Natural killer cell treated with Interleukin-12 subunit alpha and Interleukin-12 subunit beta and Interleukin-15 and Interleukin-18, amount 100 ng/mL, for 72 hours (primary cell): ENCODE measurements around the gene FATE1. TPM values are rescaled to one million over a fixed set of nuclear protein-coding genes. Genes with fewer than 3 reads are reported as not detected.

Experiments used
- ATAC-seq, 2 donors: fragments of 150-1000 bp; cut with Tn5 transposase in 1 of 2; sonication (Bioruptor Pico), chemical (Tn5 transposase) in 1 of 2; 2 replicates each; pipeline ENCODE4 v1.10.0; 2021
- DNase-seq: peaks from one replicate; pipeline ENCODE4 v3.0.0; 2022; ENCODE audit warnings: low spot score
- H3K27ac Mint-ChIP-seq, 2 donors: 1 replicate in 1 of 2; 2 replicates in 1 of 2; pipeline ENCODE4 v1.8.0; 2022; ENCODE audit warnings: mixed read lengths in 2 of 2, mild to moderate bottlenecking in 1 of 2, moderate library complexity in 1 of 2
- H3K27me3 Mint-ChIP-seq, 2 donors: 1 replicate in 1 of 2; 2 replicates in 1 of 2; pipeline ENCODE4 v1.8.0; 2022; ENCODE audit warnings: mixed read lengths in 2 of 2
- H3K36me3 Mint-ChIP-seq: one replicate; pipeline ENCODE4 v1.8.0; 2022; ENCODE audit warnings: mixed read lengths
- H3K4me1 Mint-ChIP-seq, 2 donors: 1 replicate in 1 of 2; 2 replicates in 1 of 2; pipeline ENCODE4 v1.8.0; 2022; ENCODE audit warnings: low read depth in 2 of 2, mixed read lengths in 2 of 2, mild to moderate bottlenecking in 1 of 2
- H3K4me3 Mint-ChIP-seq: one replicate; pipeline ENCODE4 v1.8.0; 2022; ENCODE audit warnings: mixed read lengths
- H3K9me3 Mint-ChIP-seq: 2 replicates; pipeline ENCODE4 v1.8.0; 2022; ENCODE audit warnings: mixed read lengths
- total RNA-seq, 2 donors: library from RNA; stranded (reverse); gene quantifications; one replicate each; pipeline ENCODE4 v1.2.3, GENCODE V29; 2022

Gene FATE1
- total RNA-seq, 2 donors from 2014 or later: not detected

GRCh38 chrX:151698485-151698884, 17.4 kb upstream of the FATE1 start:
- H3K27me3 Mint-ChIP-seq: peaks cover 3 to 16% of the 10 kb centered on the region in 2 donors
- H3K4me1 Mint-ChIP-seq: no peaks in the 10 kb centered on the region
- DNase-seq: no peak
- no peak overlapping the region for H3K4me3 Mint-ChIP-seq
- no peaks in the 10 kb centered on the region for H3K36me3 Mint-ChIP-seq
- ATAC-seq: no peak
- H3K27ac Mint-ChIP-seq: no peak overlapping the region
- no peaks in the 10 kb centered on the region for H3K9me3 Mint-ChIP-seq

GRCh38 chrX:151699746-151700145, 16.1 kb upstream of the FATE1 start:
- DNase-seq (no peak), ATAC-seq (no peak)
- Mint-ChIP-seq H3K27me3 (peaks cover 0 to 13% of the 10 kb centered on the region in 2 donors), H3K9me3 (no peaks in the 10 kb centered on the region), H3K27ac (no peak overlapping the region), H3K4me1 (no peaks in the 10 kb centered on the region), H3K4me3 (no peak overlapping the region), H3K36me3 (no peaks in the 10 kb centered on the region)

- Mint-ChIP-seq H3K9me3 (no peaks in the 10 kb centered on the region), H3K27ac (no peak overlapping the region), H3K4me3 (no peak overlapping the region), H3K36me3 (no peaks in the 10 kb centered on the region), H3K27me3 (peaks cover 0 to 15% of the 10 kb centered on the region in 2 donors), H3K4me1 (no peaks in the 10 kb centered on the region)
- ATAC-seq (no peak), DNase-seq (peak; percentile 38)
Measured at GRCh38 chrX:151700581-151700980, 15.3 kb upstream of the FATE1 start.

GRCh38 chrX:151701071-151701470, 14.8 kb upstream of the FATE1 start:
- Mint-ChIP-seq H3K27me3 (peaks cover 0 to 11% of the 10 kb centered on the region in 2 donors), H3K36me3 (no peaks in the 10 kb centered on the region), H3K4me3 (no peak overlapping the region)

GRCh38 chrX:151701531-151701930, 14.3 kb upstream of the FATE1 start:
- no peak overlapping the region for H3K27ac Mint-ChIP-seq
- ATAC-seq (no peak), DNase-seq (peak; percentile 5)
- no peak overlapping the region for H3K4me3 Mint-ChIP-seq
- no peaks in the 10 kb centered on the region for H3K9me3 Mint-ChIP-seq
- H3K4me1 Mint-ChIP-seq: no peaks in the 10 kb centered on the region
- peaks cover 0 to 8% of the 10 kb centered on the region in 2 donors for H3K27me3 Mint-ChIP-seq
- no peaks in the 10 kb centered on the region for H3K36me3 Mint-ChIP-seq

More at GRCh38 chrX:151701071-151701470, 14.8 kb upstream of the FATE1 start:
- ATAC-seq (no peak), DNase-seq (peak; percentile 12)
- H3K27ac Mint-ChIP-seq: no peak overlapping the region
- no peaks in the 10 kb centered on the region for H3K9me3 Mint-ChIP-seq
- no peaks in the 10 kb centered on the region for H3K4me1 Mint-ChIP-seq

- DNase-seq: peak; percentile 46
- no peak overlapping the region for H3K4me3 Mint-ChIP-seq
- peak in 1 of 2 donors; percentile 2 for ATAC-seq
- H3K27ac Mint-ChIP-seq: no peak overlapping the region
- H3K27me3 Mint-ChIP-seq: peaks cover 0 to 7% of the 10 kb centered on the region in 2 donors
- H3K36me3 Mint-ChIP-seq: no peaks in the 10 kb centered on the region
- no peaks in the 10 kb centered on the region for H3K4me1 Mint-ChIP-seq
- H3K9me3 Mint-ChIP-seq: no peaks in the 10 kb centered on the region
Measured at GRCh38 chrX:151702026-151702714, 13.7 kb upstream of the FATE1 start.

- Mint-ChIP-seq H3K4me1 (no peaks in the 10 kb centered on the region), H3K36me3 (no peaks in the 10 kb centered on the region), H3K4me3 (no peak overlapping the region), H3K27me3 (peaks cover 0 to 7% of the 10 kb centered on the region in 2 donors), H3K27ac (no peak overlapping the region), H3K9me3 (no peaks in the 10 kb centered on the region)
- ATAC-seq: no peak
- DNase-seq: peak; percentile 45
Measured at GRCh38 chrX:151702741-151703340, 13.0 kb upstream of the FATE1 start.

GRCh38 chrX:151703487-151703886, 12.3 kb upstream of the FATE1 start:
- Mint-ChIP-seq H3K4me1 (no peaks in the 10 kb centered on the region), H3K27ac (no peak overlapping the region), H3K9me3 (no peaks in the 10 kb centered on the region), H3K36me3 (no peaks in the 10 kb centered on the region), H3K4me3 (no peak overlapping the region), H3K27me3 (peaks cover 0 to 7% of the 10 kb centered on the region in 2 donors)
- ATAC-seq (no peak), DNase-seq (peak; percentile 25)

- DNase-seq (peak; percentile 37), ATAC-seq (no peak)
- no peak overlapping the region for H3K27ac Mint-ChIP-seq
- H3K4me3 Mint-ChIP-seq: no peak overlapping the region
- peaks cover 0 to 7% of the 10 kb centered on the region in 2 donors for H3K27me3 Mint-ChIP-seq
- no peaks in the 10 kb centered on the region for H3K4me1 Mint-ChIP-seq
- no peaks in the 10 kb centered on the region for H3K36me3 Mint-ChIP-seq
- H3K9me3 Mint-ChIP-seq: no peaks in the 10 kb centered on the region
Measured at GRCh38 chrX:151704041-151704663, 11.7 kb upstream of the FATE1 start.

GRCh38 chrX:151708821-151709220, 7.0 kb upstream of the FATE1 start:
- Mint-ChIP-seq H3K27ac (no peak overlapping the region), H3K4me3 (no peak overlapping the region), H3K36me3 (no peaks in the 10 kb centered on the region), H3K27me3 (peaks cover 0 to 4% of the 10 kb centered on the region in 2 donors), H3K9me3 (no peaks in the 10 kb centered on the region), H3K4me1 (no peaks in the 10 kb centered on the region)
- ATAC-seq (no peak), DNase-seq (no peak)

GRCh38 chrX:151710457-151710856, 5.4 kb upstream of the FATE1 start:
- Mint-ChIP-seq H3K9me3 (no peaks in the 10 kb centered on the region), H3K4me1 (no peaks in the 10 kb centered on the region), H3K4me3 (no peak overlapping the region), H3K36me3 (no peaks in the 10 kb centered on the region), H3K27ac (no peak overlapping the region), H3K27me3 (peaks cover 0 to under 1% of the 10 kb centered on the region in 2 donors)
- ATAC-seq (no peak), DNase-seq (peak; percentile 8)

GRCh38 chrX:151711154-151711553, 4.7 kb upstream of the FATE1 start:
- Mint-ChIP-seq H3K27me3 (peaks cover 0 to 3% of the 10 kb centered on the region in 2 donors), H3K9me3 (no peaks in the 10 kb centered on the region), H3K27ac (no peak overlapping the region), H3K4me3 (no peak overlapping the region), H3K36me3 (no peaks in the 10 kb centered on the region), H3K4me1 (no peaks in the 10 kb centered on the region)
- ATAC-seq: peak in 1 of 2 donors; percentile 26
- no peak for DNase-seq

- Mint-ChIP-seq H3K4me1 (no peaks in the 10 kb centered on the region), H3K27me3 (peaks cover 4 to 7% of the 10 kb centered on the region in 2 donors), H3K36me3 (no peaks in the 10 kb centered on the region), H3K4me3 (no peak overlapping the region), H3K27ac (no peak overlapping the region), H3K9me3 (no peaks in the 10 kb centered on the region)
- DNase-seq (no peak), ATAC-seq (no peak)
Measured at GRCh38 chrX:151711787-151712186, 4.0 kb upstream of the FATE1 start.

GRCh38 chrX:151712253-151712652, 3.6 kb upstream of the FATE1 start:
- Mint-ChIP-seq H3K27ac (no peak overlapping the region), H3K27me3 (peaks cover 8 to 9% of the 10 kb centered on the region in 2 donors), H3K4me1 (no peaks in the 10 kb centered on the region), H3K36me3 (no peaks in the 10 kb centered on the region), H3K4me3 (no peak overlapping the region), H3K9me3 (no peaks in the 10 kb centered on the region)
- DNase-seq (no peak), ATAC-seq (no peak)
